GM12892 (cell line): ENCODE results near the gene C19orf44.

ENCODE experiments used
- POLR2AphosphoS5 ChIP-seq: IDR thresholded peaks from 2 replicates; pipeline ENCODE4 v1.6.1; 2011; ENCODE audit warnings: low read depth, low read length, control low read depth
- TAF1 ChIP-seq: IDR thresholded peaks from 2 replicates; pipeline ENCODE4 v1.6.1; 2011; ENCODE audit warnings: low read depth, mild to moderate bottlenecking, control low read depth, low read length, borderline replicate concordance

DNA sequence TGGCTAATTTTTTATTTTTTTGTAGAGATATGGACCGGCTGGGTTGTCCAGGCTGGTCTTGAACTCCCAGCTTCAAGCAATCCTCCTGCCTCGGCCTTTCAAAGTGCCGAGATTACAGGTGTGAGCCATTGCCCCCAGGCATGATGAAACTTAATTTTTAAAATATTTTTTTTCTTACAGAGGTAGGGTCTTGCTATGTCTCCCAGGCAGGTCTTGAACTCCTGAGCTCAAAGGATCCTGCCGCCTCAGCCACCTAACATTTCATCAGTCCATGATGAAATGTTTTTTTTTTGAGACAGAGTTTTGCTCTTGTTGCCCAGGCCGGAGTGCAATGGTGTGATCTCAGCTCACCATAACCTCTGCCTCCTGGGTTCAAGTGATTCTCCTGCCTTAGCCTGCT lies 12.4 kb downstream of the C19orf44 start:
- TF ChIP-seq TAF1, result no peak
- no peak for TF ChIP-seq POLR2AphosphoS5
